ENCODE data around the gene PARD6G. TPM values are rescaled to one million over a fixed set of nuclear protein-coding genes. Genes with fewer than 3 reads are reported as not detected.

PARD6G gene
- total RNA-seq, 4 donors from 2014 or later: 0.40 to 3.3 (median 1.3) TPM

GRCh38 chr18:80187956-80188642, 59.2 kb downstream of the PARD6G start:
- TF ChIP-seq POLR2A (IDR thresholded peaks at IDR 0.05) (no peak), CTCF (IDR thresholded peaks at IDR 0.05) (no peak), EP300 (IDR thresholded peaks at IDR 0.05; ENCODE audit: low read depth) (no peak), POLR2AphosphoS5 (IDR thresholded peaks at IDR 0.05) (no peak)
- intact Hi-C loops (cut with DNase I; ENCODE audit: low total_unique reads): no loop called here
- H3K27ac ChIP-seq: no peak overlapping the region
- in situ Hi-C loops (cut with MboI; ENCODE audit: low pct_ligation_motif_present in 1 of 4, low pct_unique_long_range_greater_than_20kb in 1 of 4, low sequenced_read_pairs in 3 of 4): no loop called here
- H3K4me1 ChIP-seq: no peaks in the 10 kb centered on the region
- H3K36me3 ChIP-seq: no peaks in the 10 kb centered on the region
- H3K4me3 ChIP-seq: no peak overlapping the region
- no peaks in the 10 kb centered on the region for H3K9me3 ChIP-seq
- no peaks in the 10 kb centered on the region for H3K27me3 ChIP-seq
- DNase-seq: no peak
- 85 to 89% methylated on average over 5 to 19 of the region's 19 CpGs for WGBS, 2 donors (ENCODE audit: low coverage in 1 of 2)

- in situ Hi-C loops (cut with MboI; ENCODE audit: low pct_ligation_motif_present in 1 of 4, low pct_unique_long_range_greater_than_20kb in 1 of 4, low sequenced_read_pairs in 3 of 4): no loop called here
- H3K9me3 ChIP-seq: no peaks in the 10 kb centered on the region
- TF ChIP-seq POLR2AphosphoS5 (IDR thresholded peaks at IDR 0.05): no peak
- TF ChIP-seq CTCF (IDR thresholded peaks at IDR 0.05): no peak
- no peak for TF ChIP-seq EP300 (IDR thresholded peaks at IDR 0.05; ENCODE audit: low read depth)
- no peak for TF ChIP-seq POLR2A (IDR thresholded peaks at IDR 0.05)
Measured at GRCh38 chr18:80185545-80185944, 61.8 kb downstream of the PARD6G start.

GRCh38 chr18:80184243-80184772, 63.0 kb downstream of the PARD6G start:
- H3K9me3 ChIP-seq: no peaks in the 10 kb centered on the region
- 90 to 94% methylated on average over 16 to 26 of the region's 26 CpGs for WGBS, 2 donors (ENCODE audit: low coverage in 1 of 2)
- no peak overlapping the region for H3K27ac ChIP-seq
- intact Hi-C loops (cut with DNase I; ENCODE audit: low total_unique reads): no loop called here
- no peaks in the 10 kb centered on the region for H3K36me3 ChIP-seq
- no peak for TF ChIP-seq EP300 (IDR thresholded peaks at IDR 0.05; ENCODE audit: low read depth)
- no peak for TF ChIP-seq POLR2AphosphoS5 (IDR thresholded peaks at IDR 0.05)
- TF ChIP-seq POLR2A (IDR thresholded peaks at IDR 0.05): no peak
- no peak for TF ChIP-seq CTCF (IDR thresholded peaks at IDR 0.05)
- DNase-seq: no peak
- no peak overlapping the region for H3K4me3 ChIP-seq
- no peaks in the 10 kb centered on the region for H3K4me1 ChIP-seq
- H3K27me3 ChIP-seq: no peaks in the 10 kb centered on the region
- in situ Hi-C loops (cut with MboI; ENCODE audit: low pct_ligation_motif_present in 1 of 4, low pct_unique_long_range_greater_than_20kb in 1 of 4, low sequenced_read_pairs in 3 of 4): no loop called here

More at GRCh38 chr18:80185545-80185944, 61.8 kb downstream of the PARD6G start:
- Histone ChIP-seq H3K4me3 (no peak overlapping the region), H3K36me3 (no peaks in the 10 kb centered on the region), H3K27me3 (no peaks in the 10 kb centered on the region), H3K4me1 (no peaks in the 10 kb centered on the region), H3K27ac (no peak overlapping the region)
- WGBS, 2 donors (ENCODE audit: low coverage in 1 of 2): 93 to 96% methylated on average over 12 of the region's 12 CpGs
- DNase-seq: no peak
- intact Hi-C loops (cut with DNase I; ENCODE audit: low total_unique reads): no loop called here

GRCh38 chr18:80183273-80184050, 63.9 kb downstream of the PARD6G start:
- H3K27me3 ChIP-seq: no peaks in the 10 kb centered on the region
- TF ChIP-seq CTCF (IDR thresholded peaks at IDR 0.05): no peak
- no peak for TF ChIP-seq POLR2A (IDR thresholded peaks at IDR 0.05)
- no peak for TF ChIP-seq EP300 (IDR thresholded peaks at IDR 0.05; ENCODE audit: low read depth)
- no peak for TF ChIP-seq POLR2AphosphoS5 (IDR thresholded peaks at IDR 0.05)
- no peaks in the 10 kb centered on the region for H3K4me1 ChIP-seq
- H3K9me3 ChIP-seq: no peaks in the 10 kb centered on the region
- no peak overlapping the region for H3K4me3 ChIP-seq
- WGBS, 2 donors (ENCODE audit: low coverage in 1 of 2): 79 to 87% methylated on average over 6 to 13 of the region's 13 CpGs
- no peak for DNase-seq
- intact Hi-C loops (cut with DNase I; ENCODE audit: low total_unique reads): no loop called here
- in situ Hi-C loops (cut with MboI; ENCODE audit: low pct_ligation_motif_present in 1 of 4, low pct_unique_long_range_greater_than_20kb in 1 of 4, low sequenced_read_pairs in 3 of 4): no loop called here
- no peaks in the 10 kb centered on the region for H3K36me3 ChIP-seq
- H3K27ac ChIP-seq: no peak overlapping the region
